ENCODE results near the gene DCLRE1B. TPM values are rescaled to one million over a fixed set of nuclear protein-coding genes. Genes with fewer than 3 reads are reported as not detected.

Gene DCLRE1B
- total and polyA plus RNA-seq, 9 of the 15 experiments (the other 6 are each of a cell fraction or from before 2014, with no cell fraction given), result 10.6 to 28.8 (median 17.2) TPM

DNA sequence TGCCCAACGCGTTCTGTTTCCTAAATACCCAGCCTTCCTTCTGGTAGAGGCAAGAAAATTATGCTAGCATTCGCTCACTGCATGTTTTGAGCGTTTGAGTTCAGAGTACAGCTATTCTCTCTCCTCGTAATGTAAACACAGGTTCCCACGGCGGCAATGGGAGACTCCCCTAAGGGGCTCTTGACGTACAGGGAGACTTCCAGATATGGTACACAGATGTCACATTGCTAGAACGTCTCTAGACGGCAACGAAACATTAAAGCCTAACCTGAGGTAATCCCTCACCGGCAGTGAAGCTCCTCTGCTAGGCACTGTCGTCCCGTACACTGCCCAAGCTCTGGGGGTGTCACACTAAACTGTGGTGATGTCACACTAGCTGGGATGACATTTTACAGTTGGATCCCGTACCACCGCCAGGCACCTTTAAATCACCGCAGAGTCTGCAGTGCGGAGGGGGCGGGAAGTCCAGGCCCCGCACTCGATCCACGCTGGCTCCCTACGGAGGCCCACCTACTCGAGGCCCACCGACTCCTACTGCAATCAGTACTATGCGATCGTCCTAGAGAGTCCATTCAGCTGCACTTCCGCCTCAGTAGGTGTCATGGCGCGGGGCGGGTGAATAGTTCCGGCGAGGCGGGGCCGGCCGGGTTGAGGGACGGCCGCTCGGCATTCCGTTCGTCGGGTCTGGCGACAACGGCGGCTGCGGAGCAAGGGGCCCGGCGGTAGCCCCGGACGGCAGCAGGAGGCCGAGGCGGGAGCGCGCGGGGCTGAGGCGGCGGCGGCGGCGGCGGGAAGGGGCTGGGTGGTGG, 24.0 kb downstream of the DCLRE1B start, which contains the start of gene HIPK1 (continued):
- TF ChIP-seq, protein P1, sequence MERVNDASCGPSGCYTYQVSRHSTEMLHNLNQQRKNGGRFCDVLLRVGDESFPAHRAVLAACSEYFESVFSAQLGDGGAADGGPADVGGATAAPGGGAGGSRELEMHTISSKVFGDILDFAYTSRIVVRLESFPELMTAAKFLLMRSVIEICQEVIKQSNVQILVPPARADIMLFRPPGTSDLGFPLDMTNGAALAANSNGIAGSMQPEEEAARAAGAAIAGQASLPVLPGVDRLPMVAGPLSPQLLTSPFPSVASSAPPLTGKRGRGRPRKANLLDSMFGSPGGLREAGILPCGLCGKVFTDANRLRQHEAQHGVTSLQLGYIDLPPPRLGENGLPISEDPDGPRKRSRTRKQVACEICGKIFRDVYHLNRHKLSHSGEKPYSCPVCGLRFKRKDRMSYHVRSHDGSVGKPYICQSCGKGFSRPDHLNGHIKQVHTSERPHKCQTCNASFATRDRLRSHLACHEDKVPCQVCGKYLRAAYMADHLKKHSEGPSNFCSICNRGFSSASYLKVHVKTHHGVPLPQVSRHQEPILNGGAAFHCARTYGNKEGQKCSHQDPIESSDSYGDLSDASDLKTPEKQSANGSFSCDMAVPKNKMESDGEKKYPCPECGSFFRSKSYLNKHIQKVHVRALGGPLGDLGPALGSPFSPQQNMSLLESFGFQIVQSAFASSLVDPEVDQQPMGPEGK (CRISPR knock-in tag; IDR thresholded peaks at IDR 0.05; ENCODE audit: borderline replicate concordance), result no peak
- TF ChIP-seq JUN (IDR thresholded peaks at IDR 0.05; ENCODE audit: borderline replicate concordance, low read depth, low read length), result peak; percentile 65
- no peak; the same call in 1 of the 2 replicates for TF ChIP-seq JUN (CRISPR knock-in tag; IDR thresholded peaks at IDR 0.05; ENCODE audit: borderline replicate concordance)
- no peak for TF ChIP-seq ZNF644 (tag; IDR thresholded peaks at IDR 0.05; ENCODE audit: low read depth)
- peak; percentile 92 for TF ChIP-seq CREB1 (IDR thresholded peaks at IDR 0.05)
- TF ChIP-seq CREB1 (CRISPR knock-in tag; IDR thresholded peaks at IDR 0.05), result peak; percentile 89
- TF ChIP-seq STAT5B (CRISPR knock-in tag; IDR thresholded peaks at IDR 0.05), result no peak
- TF ChIP-seq, protein P2, sequence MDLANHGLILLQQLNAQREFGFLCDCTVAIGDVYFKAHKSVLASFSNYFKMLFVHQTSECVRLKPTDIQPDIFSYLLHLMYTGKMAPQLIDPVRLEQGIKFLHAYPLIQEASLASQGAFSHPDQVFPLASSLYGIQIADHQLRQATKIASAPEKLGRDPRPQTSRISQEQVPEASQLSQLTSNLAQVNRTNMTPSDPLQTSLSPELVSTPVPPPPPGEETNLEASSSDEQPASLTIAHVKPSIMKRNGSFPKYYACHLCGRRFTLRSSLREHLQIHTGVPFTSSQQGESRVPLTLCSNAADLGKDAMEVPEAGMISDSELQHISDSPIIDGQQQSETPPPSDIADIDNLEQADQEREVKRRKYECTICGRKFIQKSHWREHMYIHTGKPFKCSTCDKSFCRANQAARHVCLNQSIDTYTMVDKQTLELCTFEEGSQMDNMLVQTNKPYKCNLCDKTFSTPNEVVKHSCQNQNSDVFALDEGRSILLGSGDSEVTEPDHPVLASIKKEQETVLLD (IDR thresholded peaks at IDR 0.05), result peak; percentile 70
- TF ChIP-seq U2AF2 (optimal IDR thresholded peaks at IDR 0.05; ENCODE audit: low read depth, low read length), result no peak
- TF ChIP-seq, protein P3, sequence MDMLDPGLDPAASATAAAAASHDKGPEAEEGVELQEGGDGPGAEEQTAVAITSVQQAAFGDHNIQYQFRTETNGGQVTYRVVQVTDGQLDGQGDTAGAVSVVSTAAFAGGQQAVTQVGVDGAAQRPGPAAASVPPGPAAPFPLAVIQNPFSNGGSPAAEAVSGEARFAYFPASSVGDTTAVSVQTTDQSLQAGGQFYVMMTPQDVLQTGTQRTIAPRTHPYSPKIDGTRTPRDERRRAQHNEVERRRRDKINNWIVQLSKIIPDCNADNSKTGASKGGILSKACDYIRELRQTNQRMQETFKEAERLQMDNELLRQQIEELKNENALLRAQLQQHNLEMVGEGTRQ (CRISPR knock-in tag; IDR thresholded peaks at IDR 0.05), result no peak
- TF ChIP-seq, protein P4, sequence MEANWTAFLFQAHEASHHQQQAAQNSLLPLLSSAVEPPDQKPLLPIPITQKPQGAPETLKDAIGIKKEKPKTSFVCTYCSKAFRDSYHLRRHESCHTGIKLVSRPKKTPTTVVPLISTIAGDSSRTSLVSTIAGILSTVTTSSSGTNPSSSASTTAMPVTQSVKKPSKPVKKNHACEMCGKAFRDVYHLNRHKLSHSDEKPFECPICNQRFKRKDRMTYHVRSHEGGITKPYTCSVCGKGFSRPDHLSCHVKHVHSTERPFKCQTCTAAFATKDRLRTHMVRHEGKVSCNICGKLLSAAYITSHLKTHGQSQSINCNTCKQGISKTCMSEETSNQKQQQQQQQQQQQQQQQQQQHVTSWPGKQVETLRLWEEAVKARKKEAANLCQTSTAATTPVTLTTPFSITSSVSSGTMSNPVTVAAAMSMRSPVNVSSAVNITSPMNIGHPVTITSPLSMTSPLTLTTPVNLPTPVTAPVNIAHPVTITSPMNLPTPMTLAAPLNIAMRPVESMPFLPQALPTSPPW (CRISPR knock-in tag; IDR thresholded peaks at IDR 0.05), result peak; percentile 97
- TF ChIP-seq, protein P5, sequence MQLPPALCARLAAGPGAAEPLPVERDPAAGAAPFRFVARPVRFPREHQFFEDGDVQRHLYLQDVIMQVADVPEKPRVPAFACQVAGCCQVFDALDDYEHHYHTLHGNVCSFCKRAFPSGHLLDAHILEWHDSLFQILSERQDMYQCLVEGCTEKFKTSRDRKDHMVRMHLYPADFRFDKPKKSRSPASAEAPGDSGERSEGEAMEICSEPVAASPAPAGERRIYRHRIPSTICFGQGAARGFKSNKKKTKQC (CRISPR knock-in tag; IDR thresholded peaks at IDR 0.05), result peak; percentile 85; the same call in 1 of the 2 replicates
- TF ChIP-seq, protein P6, sequence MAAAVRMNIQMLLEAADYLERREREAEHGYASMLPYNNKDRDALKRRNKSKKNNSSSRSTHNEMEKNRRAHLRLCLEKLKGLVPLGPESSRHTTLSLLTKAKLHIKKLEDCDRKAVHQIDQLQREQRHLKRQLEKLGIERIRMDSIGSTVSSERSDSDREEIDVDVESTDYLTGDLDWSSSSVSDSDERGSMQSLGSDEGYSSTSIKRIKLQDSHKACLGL (CRISPR knock-in tag; IDR thresholded peaks at IDR 0.05; ENCODE audit: borderline replicate concordance, poor library complexity, severe bottlenecking), result no peak
- TF ChIP-seq, protein P7, sequence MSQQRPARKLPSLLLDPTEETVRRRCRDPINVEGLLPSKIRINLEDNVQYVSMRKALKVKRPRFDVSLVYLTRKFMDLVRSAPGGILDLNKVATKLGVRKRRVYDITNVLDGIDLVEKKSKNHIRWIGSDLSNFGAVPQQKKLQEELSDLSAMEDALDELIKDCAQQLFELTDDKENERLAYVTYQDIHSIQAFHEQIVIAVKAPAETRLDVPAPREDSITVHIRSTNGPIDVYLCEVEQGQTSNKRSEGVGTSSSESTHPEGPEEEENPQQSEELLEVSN (IDR thresholded peaks at IDR 0.05; ENCODE audit: borderline replicate concordance in 1 of 2, extremely low read depth in 1 of 2, insufficient read depth in 1 of 2, insufficient read length in 1 of 2, low read depth in 1 of 2, low read length in 1 of 2, poor library complexity in 1 of 2, severe bottlenecking in 1 of 2), result peak; percentile 49 to 54
- peak; percentile 66 for TF ChIP-seq KDM5B (IDR thresholded peaks at IDR 0.05; ENCODE audit: insufficient replicate concordance, low read depth, low read length)
- peak; percentile 67 for TF ChIP-seq RBBP5 (IDR thresholded peaks at IDR 0.05; ENCODE audit: borderline replicate concordance, insufficient read depth, low read length, poor library complexity, severe bottlenecking)
- peak; percentile 1; the same call in 1 of the 2 replicates for TF ChIP-seq EGR1 (conservative IDR thresholded peaks at IDR 0.05)

Measured in K562 (cell line).